ENCODE results near the gene CCDC124.
"Not testable (repeated sequence)": the region's sequence is repeated elsewhere in the genome, so short reads cannot be mapped to it uniquely, and the experiment has no call there.

Gene CCDC124

DNA sequence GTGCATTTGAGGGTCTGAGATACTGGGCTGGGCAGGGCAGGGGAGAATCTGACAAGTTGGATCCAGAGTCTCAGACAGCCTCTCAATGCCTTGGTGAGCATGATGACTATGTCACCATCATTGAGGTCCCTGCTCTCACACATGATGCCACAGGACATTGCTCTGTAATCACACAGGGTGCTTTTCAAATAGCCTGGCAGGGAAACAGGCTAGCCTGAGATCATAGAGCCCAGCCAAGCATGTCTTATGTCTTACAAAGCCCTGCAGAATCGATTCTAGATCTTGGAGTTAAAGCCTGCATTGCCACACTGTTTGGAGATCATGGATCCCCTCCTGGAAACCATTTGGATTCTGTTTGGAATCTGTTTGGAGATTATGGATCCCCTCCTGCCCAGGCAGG, 39.4 kb downstream of the CCDC124 start:
- intact Hi-C loops (cut with DNase I), result no loop called here
- no peak for DNase-seq

DNA sequence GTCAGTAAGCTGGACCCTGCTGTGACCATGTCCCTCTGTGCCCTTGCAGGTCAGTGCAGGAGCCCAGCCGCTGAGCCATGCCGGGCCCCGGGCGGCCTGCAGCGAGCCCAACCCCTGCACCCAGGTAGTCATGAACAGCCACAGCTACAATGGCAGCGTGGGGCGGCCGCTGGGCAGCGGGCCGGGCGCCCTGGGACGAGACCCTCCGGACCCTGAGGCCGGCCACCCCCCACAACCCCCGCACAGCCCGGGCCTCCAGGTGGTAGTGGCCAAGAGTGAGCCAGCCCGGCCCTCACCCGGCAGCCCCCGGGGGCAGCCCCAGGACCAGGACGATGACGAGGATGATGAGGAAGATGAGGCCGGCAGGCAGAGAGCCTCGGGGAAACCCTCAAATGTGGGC, 40.9 kb downstream of the CCDC124 start:
- intact Hi-C loops (cut with DNase I), result no loop called here
- no peak for DNase-seq

GRCh38 chr19:17974551-17974950, 41.7 kb downstream of the CCDC124 start:
- intact Hi-C loops (cut with DNase I), result no loop called here
- DNase-seq, result no peak

- DNase-seq, result no peak
- intact Hi-C loops (cut with DNase I), result no loop called here
Observed at GRCh38 chr19:17975032-17975431, 42.2 kb downstream of the CCDC124 start.

DNA sequence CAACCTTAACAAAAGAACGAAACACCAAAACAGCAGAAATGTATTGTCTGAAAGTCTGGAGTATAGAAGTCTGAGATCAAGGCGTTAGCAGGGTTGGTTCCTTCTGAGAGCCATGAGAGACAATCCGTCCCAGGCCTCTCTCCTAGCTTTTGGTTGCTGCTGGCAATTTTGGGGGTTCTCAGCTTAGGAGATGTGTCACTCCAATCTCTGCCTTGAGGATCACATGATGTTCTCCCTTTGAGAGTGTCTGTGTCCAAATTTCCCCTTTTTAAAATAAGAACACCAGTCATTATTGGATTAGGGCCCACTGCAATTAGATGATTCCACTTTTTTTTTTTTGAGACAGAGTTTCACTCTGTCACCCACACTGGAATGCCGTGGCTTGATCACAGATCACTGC, 44.2 kb downstream of the CCDC124 start:
- intact Hi-C loops (cut with DNase I), result no loop called here

DNA sequence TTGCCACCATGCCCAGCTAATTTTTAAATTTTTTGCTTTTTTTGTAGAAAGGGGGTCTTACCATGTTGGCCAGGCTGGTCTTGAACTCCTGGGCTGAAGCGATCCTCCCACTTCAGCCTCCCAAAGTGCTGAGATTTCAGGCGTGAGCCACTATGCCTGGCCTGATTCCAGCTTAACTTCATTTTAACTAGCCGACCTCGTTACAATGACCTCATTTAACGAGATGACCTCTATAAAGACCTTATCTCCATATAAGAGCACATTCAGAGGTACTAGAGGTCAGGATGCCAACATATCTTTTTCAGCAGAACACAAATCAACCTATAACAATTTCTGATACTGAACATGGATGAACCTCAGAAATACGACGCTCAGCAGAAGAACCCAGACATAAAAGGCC, 44.7 kb downstream of the CCDC124 start:
- intact Hi-C loops (cut with DNase I), result no loop called here
- DNase-seq, result no peak

More for the DNA sequence above, 44.2 kb downstream of the CCDC124 start:
- DNase-seq, result no peak

- intact Hi-C loops (cut with DNase I), result no loop called here
- DNase-seq, result no peak
Observed at GRCh38 chr19:17981611-17982010, 48.8 kb downstream of the CCDC124 start.

DNA sequence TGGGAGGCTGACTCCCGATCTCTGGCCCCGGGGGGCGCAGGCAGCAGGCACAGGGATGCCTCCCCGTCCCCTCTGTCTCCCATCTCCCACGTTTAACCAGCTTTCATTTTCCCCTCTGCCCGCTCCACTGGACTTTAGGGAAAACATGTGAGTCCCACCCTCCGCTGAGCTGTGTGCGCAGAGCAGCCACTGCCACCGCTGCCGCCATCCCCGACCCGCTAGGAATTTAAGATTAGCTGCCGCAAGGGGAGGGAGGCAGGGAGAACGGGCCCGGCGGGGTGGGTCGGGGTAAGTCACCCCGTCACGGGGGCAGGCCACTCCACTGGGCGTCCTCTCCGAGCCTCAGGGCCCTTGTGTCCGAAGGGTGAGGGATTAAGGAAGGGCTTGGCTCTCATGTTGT, 49.6 kb downstream of the CCDC124 start:
- intact Hi-C loops (cut with DNase I), result no loop called here
- no peak for DNase-seq

GRCh38 chr19:17985037-17985818, 52.4 kb downstream of the CCDC124 start:
- intact Hi-C loops (cut with DNase I), result no loop called here

DNA sequence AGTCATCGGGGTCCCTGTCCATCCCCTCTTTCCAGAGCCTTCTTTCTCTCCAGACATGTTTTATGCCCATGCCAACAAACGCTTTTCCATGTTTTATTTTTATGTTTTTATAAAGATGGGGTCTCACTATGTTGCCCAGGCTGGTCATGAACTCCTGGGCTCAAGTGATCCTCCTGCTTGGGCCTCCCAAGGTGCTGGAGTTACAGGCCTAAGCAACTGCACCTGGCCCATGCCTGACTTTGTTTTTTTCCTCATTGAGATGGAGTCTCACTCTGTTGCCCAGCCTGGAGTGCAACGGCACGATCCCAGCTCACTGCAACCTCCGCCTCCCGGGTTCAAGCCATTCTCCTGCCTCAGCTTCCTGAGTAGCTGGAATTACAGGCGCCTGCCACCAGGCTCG, 53.8 kb downstream of the CCDC124 start:
- intact Hi-C loops (cut with DNase I); DNase-seq: not testable (repeated sequence)

More at GRCh38 chr19:17985037-17985818, 52.4 kb downstream of the CCDC124 start:
- DNase-seq, result no peak

GRCh38 chr19:17988161-17988560, 55.3 kb downstream of the CCDC124 start:
- intact Hi-C loops (cut with DNase I), result no loop called here
- DNase-seq, result no peak

- no peak for DNase-seq
- intact Hi-C loops (cut with DNase I), result no loop called here
Observed at GRCh38 chr19:17989425-17990094, 56.7 kb downstream of the CCDC124 start.

DNA sequence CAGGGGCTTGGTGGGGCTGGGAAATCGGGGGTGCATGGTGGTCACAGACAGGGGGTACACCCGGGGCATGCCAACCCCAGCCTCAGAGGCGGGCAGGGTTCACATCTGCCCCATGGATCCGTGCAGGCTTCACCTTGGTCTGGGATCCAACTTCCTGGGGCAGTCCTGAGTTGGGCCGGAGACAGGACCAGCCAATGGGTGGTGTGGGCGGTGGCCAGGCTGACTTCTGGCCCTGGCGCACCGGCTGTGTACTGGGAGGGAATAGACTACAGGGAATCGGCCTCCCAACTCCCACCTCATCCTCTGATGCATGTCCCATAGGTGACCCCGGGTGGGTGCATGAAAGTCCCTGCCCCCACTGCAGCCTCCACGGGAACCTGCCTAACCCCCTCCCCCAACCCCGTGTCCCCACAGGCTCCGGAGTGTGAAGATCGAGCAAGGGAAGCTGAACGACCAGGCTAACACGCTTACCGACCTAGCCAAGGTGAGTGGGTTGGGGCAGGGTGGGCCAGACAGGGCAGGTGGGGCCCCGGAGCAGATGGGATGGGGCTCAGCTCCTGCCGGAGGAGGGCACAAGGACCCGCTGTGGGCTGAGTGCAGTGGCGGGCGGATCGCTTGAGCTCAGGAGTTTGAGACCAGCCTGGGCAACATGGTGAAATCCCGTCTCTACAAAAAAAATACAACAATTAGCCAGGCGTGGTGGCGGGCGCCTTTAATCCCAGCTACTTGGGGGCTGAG, 60.4 kb downstream of the CCDC124 start:
- intact Hi-C loops (cut with DNase I), result no loop called here
- no peak for DNase-seq

All from head of caudate nucleus (tissue), 42 donors.